ENCODE data around the gene COPS7A. TPM values are rescaled to one million over a fixed set of nuclear protein-coding genes. Genes with fewer than 3 reads are reported as not detected.

Gene COPS7A
- polyA plus RNA-seq, 1 experiment = 200 TPM

GRCh38 chr12:6766651-6767349 is 43.0 kb downstream of the COPS7A start:
- ChIA-PET POLR2A (interaction anchor here (0.9 to 1.9 kb wide), 3 partner anchors 12 to 77 kb away, joined by 4 to 18 read pairs (median 14); partner anchors contain the start of genes MLF2 and ZNF384), CTCF (interaction anchor here (0.6 to 5.6 kb wide), 23 partner anchors 8 to 256 kb away, joined by 3 to 103 read pairs (median 5); partner anchors contain the start of genes CDCA3, MLF2, USP5 and ZNF384)
- H3K4me3 ChIP-seq (ENCODE audit: low read depth, low read length) = peak overlapping the region; percentile 59
- H3K27me3 ChIP-seq (ENCODE audit: control insufficient read depth, insufficient read depth, low read length) = no peaks in the 10 kb centered on the region
- peak; percentile 38; the same call in 1 of the 2 replicates for TF ChIP-seq CTCF (IDR thresholded peaks at IDR 0.05; ENCODE audit: insufficient read depth, low read depth, low read length)
- peaks cover 13% of the 10 kb centered on the region for H3K36me3 ChIP-seq (ENCODE audit: control insufficient read depth, insufficient read depth, low read length)
- no peak for DNase-seq (ENCODE audit: low read depth)

- POLR2A ChIA-PET = interaction anchor here (1.7 to 1.9 kb wide), 2 partner anchors 14 to 78 kb away, joined by 14 to 18 read pairs; partner anchors contain the start of genes MLF2 and ZNF384
- Histone ChIP-seq H3K27me3 (ENCODE audit: control insufficient read depth, insufficient read depth, low read length) (no peaks in the 10 kb centered on the region), H3K36me3 (ENCODE audit: control insufficient read depth, insufficient read depth, low read length) (peaks cover 13% of the 10 kb centered on the region), H3K4me3 (ENCODE audit: low read depth, low read length) (peak overlapping the region; percentile 59)
- TF ChIP-seq CTCF (IDR thresholded peaks at IDR 0.05; ENCODE audit: insufficient read depth, low read depth, low read length) = no peak
- CTCF ChIA-PET = interaction anchor here (0.6 to 5.6 kb wide), 18 partner anchors 7 to 255 kb away, joined by 3 to 103 read pairs (median 6); partner anchors contain the start of genes MLF2 and ZNF384
- DNase-seq (ENCODE audit: low read depth) = no peak
These were observed 43.8 kb downstream of the COPS7A start for GRCh38 chr12:6767353-6768319.

- CTCF ChIA-PET = interaction anchor here (5.1 to 5.6 kb wide), 2 partner anchors 10 to 15 kb away, joined by 43 to 103 read pairs; partner anchors contain the start of gene MLF2
- Histone ChIP-seq H3K36me3 (ENCODE audit: control insufficient read depth, insufficient read depth, low read length) (peaks cover 13% of the 10 kb centered on the region), H3K27me3 (ENCODE audit: control insufficient read depth, insufficient read depth, low read length) (no peaks in the 10 kb centered on the region), H3K4me3 (ENCODE audit: low read depth, low read length) (peak overlapping the region; percentile 59)
- TF ChIP-seq CTCF (IDR thresholded peaks at IDR 0.05; ENCODE audit: insufficient read depth, low read depth, low read length) = no peak
- POLR2A ChIA-PET = no interaction called here
- DNase-seq (ENCODE audit: low read depth) = no peak
These were observed 44.6 kb downstream of the COPS7A start for GRCh38 chr12:6768437-6768914.

DNA sequence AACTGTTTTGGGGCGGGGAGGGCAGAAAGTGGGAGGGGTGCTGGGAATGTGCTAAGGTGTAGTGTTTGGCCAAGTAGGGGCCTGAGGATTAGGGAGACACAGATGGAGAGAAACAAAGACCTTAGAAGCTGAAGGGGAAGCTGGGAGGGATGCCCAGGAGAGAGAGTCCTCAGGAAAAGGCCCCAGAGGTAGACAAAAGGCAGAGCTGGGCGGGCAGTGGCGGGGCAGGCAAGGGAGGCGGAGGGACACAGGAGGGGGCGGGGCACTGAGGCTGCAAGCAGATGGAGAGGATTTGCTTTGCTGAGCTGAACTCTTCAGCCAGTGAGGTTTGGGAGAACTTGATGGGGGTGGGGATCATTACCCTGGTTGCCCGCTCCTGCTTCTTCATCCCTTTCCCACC is 45.1 kb downstream of the COPS7A start:
- Histone ChIP-seq H3K27me3 (ENCODE audit: control insufficient read depth, insufficient read depth, low read length) (no peaks in the 10 kb centered on the region), H3K36me3 (ENCODE audit: control insufficient read depth, insufficient read depth, low read length) (peaks cover 13% of the 10 kb centered on the region), H3K4me3 (ENCODE audit: low read depth, low read length) (peak overlapping the region; percentile 59)
- no peak for TF ChIP-seq CTCF (IDR thresholded peaks at IDR 0.05; ENCODE audit: insufficient read depth, low read depth, low read length)
- POLR2A ChIA-PET = interaction anchor here (0.7 kb wide), 1 partner anchor 157 kb away, joined by 4 read pairs; no protein-coding TSS in a partner anchor
- CTCF ChIA-PET = interaction anchor here (5.1 to 5.6 kb wide), 2 partner anchors 10 to 15 kb away, joined by 43 to 103 read pairs; partner anchors contain the start of gene MLF2
- DNase-seq (ENCODE audit: low read depth) = no peak
